Astrocyte (in vitro differentiated cells and primary cell): ENCODE results near the gene MICU2.

Source experiments
- CTCF ChIP-seq: IDR thresholded peaks from 2 replicates; pipeline ENCODE4 v1.5.1; 2011; ENCODE audit warnings: low read depth, mild to moderate bottlenecking, inconsistent platforms, low read length, moderate library complexity; ENCODE audit not compliant: insufficient read depth
- EZH2 ChIP-seq: IDR thresholded peaks from 2 replicates; pipeline ENCODE4 v1.6.1; 2012; ENCODE audit warnings: mild to moderate bottlenecking, low read length, inconsistent platforms; ENCODE audit not compliant: insufficient read depth

GRCh38 chr13:21567714-21568113 lies 36.3 kb downstream of the MICU2 start:
- TF ChIP-seq EZH2, result no peak
- TF ChIP-seq CTCF, result no peak
